Measurements from ENCODE around the gene SSB.
"Not testable (repeated sequence)": the region's sequence is repeated elsewhere in the genome, so short reads cannot be mapped to it uniquely, and the experiment has no call there.

Gene SSB

GRCh38 chr2:169798718-169799592 lies at the start of gene SSB:
Gene SSB (plus strand): TSS chr2:169798871. CDS start chr2:169800961, 2,090 bp downstream.
- peak; percentile 78 for DNase-seq

GRCh38 chr2:169752752-169753151 lies 45.9 kb upstream of the SSB start:
- no peak for DNase-seq

- no peak for DNase-seq
Measured at GRCh38 chr2:169755083-169755870, 43.4 kb upstream of the SSB start.

DNA sequence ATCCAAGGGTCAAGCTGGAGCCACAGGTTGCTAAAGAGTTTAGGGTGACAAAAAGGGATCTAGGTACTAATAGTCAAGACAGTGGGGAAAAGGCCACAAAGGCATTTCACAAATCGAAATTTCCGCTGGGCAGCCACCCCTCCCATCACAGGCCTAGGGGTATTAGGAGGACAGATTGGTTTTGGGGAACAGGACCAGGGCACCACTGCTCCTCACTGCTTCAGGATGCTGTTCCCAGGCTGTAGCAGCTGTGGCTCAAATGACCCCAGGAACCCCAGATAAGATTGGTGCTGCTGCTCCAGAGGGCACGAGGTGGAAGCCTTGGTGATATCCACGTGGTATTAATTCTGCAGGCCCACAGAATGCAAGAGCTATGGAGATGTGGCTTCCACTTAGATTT lies 42.3 kb upstream of the SSB start:
- no peak for DNase-seq

GRCh38 chr2:169757356-169757755 lies 41.3 kb upstream of the SSB start:
- DNase-seq: no peak

- no peak for DNase-seq
Measured at GRCh38 chr2:169757778-169758177, 40.9 kb upstream of the SSB start.

DNA sequence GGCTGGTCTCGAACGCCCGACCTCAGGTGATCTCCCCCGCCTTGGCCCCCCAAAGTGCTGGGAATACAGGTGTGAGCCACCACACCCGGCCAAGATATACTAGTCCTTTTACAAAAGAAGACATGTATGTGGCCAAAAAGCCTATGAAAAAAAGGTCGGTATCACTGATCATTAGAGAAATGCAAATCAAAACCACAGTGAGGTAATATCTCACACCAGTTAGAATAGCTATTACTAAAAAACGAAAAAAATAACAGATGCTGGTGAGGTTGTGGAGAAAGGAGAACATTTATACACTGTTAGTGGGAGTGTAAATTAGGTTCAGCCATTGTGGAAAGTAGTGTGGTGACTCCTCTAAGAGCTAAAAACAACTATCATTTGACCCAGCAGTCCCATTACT lies 38.7 kb upstream of the SSB start:
- DNase-seq: no peak

- not testable (repeated sequence) for DNase-seq
Measured at GRCh38 chr2:169760798-169761197, 37.9 kb upstream of the SSB start.

- DNase-seq: no peak
Measured at GRCh38 chr2:169761251-169761969, 37.3 kb upstream of the SSB start.

DNA sequence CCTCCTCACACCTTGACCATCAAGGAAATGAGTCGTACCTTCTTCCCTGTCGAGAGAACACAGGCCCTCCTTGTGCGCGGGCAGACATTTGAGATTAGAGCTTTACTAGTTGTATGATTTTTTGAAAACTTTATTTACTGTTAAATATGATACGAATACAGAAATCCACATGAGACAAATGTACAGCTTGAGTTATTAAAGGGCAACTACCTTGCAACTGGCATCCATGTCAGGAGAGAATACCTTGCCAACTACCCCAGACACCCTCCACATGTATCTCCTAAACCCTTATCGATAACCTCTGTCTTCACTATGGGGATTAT lies 36.7 kb upstream of the SSB start:
- no peak for DNase-seq

GRCh38 chr2:169765523-169765922 lies 33.1 kb upstream of the SSB start:
- no peak for DNase-seq

DNA sequence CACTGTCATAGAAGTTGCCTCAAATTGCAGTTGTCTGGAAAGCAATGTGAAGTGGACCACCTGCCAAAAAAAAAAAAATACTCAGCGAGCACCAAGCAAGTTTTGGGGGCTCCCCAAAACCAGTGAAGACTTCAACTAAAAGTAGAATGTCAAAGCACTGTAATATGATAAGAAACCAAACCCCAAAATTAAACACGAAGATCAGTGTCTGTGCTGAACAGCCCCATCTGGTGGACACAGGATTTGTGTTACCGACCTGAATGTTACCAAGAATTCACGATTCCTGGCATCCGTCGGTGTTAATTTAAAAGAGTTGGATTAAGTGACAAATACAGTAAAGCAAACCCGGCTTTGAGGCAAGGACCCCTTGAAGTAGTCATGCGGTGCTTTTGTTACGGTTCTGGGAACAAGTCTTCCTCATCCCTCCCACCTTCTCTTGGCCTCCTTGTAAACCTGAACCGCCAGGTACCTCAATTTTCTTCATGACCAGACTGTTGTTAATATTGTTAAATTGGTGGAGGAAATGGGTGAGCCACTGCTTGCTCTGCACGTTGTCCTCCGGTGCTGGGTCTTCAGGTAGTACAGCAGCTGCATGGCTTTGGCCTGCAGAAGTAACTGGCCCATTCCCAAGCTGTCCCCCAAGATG lies 31.3 kb upstream of the SSB start:
- peak; percentile 5 for DNase-seq

- DNase-seq: no peak
Measured at GRCh38 chr2:169768262-169768995, 30.2 kb upstream of the SSB start.

DNA sequence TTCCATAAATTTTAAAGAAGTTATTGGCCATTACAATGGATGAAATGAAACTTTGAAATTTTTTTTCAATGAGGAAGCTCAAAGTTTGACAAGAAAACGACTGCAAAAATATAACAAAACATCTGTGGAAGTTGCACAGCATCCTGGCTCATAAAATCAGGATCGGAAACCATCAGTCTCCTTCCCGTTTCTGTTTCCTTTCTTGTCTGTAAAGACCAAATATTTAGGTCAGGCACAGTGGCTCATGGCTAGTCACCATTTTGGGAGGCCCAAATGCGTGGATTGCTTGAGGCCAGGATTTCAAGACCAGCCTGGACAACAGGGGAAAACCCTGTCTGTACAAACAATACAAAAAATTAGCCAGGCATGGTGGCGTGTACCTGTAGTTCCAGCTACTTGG lies 27.6 kb upstream of the SSB start:
- no peak for DNase-seq

- no peak for DNase-seq
Measured at GRCh38 chr2:169771612-169772011, 27.1 kb upstream of the SSB start.

GRCh38 chr2:169772651-169773050 lies 26.0 kb upstream of the SSB start:
- no peak for DNase-seq

DNA sequence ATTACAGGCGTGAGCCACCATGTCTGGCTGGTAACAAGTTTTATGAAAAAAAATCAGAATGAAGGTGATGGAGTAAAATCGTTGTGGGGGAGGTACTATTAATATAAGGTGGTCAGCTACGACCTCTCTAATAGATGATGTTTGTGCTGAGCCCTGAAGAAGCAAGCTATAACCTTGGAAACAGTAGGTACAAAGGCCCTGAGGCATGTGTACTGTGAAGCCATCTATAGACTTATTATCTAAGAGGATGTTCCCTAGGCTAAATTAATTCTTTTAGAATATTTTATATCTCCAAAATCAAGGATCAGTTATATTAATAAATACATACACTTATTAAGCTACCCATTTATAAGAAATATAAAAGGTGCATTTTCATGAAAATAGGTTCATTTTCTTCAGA lies 23.3 kb upstream of the SSB start:
- no peak for DNase-seq

DNA sequence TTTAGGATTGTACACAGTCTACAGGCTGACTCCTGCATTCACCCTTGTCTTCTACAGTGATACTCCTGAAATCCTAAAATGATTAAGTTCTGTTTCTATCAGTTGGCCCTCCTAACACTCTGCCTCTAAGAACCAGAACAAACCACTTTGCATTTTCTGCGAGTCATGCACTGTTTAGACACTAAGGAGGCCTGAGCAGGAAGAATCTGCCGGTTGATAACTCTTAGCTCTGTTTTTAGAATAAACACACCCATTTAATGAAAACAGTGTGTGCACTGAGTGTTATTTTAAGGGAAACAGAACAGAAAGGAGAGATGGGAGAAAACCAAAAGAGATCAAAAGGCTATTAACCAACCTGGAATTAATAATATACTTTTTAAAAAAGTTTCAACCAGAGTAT lies 22.9 kb upstream of the SSB start:
- no peak for DNase-seq

- DNase-seq: no peak
Measured at GRCh38 chr2:169776252-169776761, 22.4 kb upstream of the SSB start.

GRCh38 chr2:169778446-169778845 lies 20.2 kb upstream of the SSB start:
- no peak for DNase-seq

GRCh38 chr2:169781249-169782013 lies 17.2 kb upstream of the SSB start:
- DNase-seq: no peak

Data from NCI-H1092 treated with DMSO at 0.1 percent for 48 hours (cell line).